ENCODE measurements around the gene ATG5. TPM values are rescaled to one million over a fixed set of nuclear protein-coding genes. Genes with fewer than 3 reads are reported as not detected.

Gene ATG5
- total RNA-seq, 1 experiment from 2014 or later = 51.4 TPM

GRCh38 chr6:106146852-106147351 is 178.7 kb downstream of the ATG5 start:
- intact Hi-C loops (cut with micrococcal nuclease; ENCODE audit: unreplicated experiment) = no loop called here
- in situ Hi-C loops (cut with HindIII; ENCODE audit: low pct_unique_long_range_greater_than_20kb, low sequenced_read_pairs) = no loop called here
- ChIA-PET POLR2A (no interaction called here), CTCF (no interaction called here)
- no peaks in the 10 kb centered on the region for H3K9me3 ChIP-seq (ENCODE audit: control insufficient read depth, insufficient read depth, low read depth, low read length)
- peaks cover 3% of the 10 kb centered on the region; the same call in 1 of the 2 replicates for H3K27me3 ChIP-seq (ENCODE audit: control insufficient read depth, insufficient read depth, low read length)
- DNase-seq (ENCODE audit: low read depth, low spot score) (no peak), ATAC-seq (no peak)
- no peak overlapping the region for H3K4me3 ChIP-seq (ENCODE audit: low read depth in 2 of 2, low read length in 2 of 2)
- H3K36me3 ChIP-seq (ENCODE audit: control insufficient read depth, insufficient read depth, low read length) = no peaks in the 10 kb centered on the region
- no peaks in the 10 kb centered on the region for H3K4me1 ChIP-seq (ENCODE audit: control insufficient read depth, insufficient read depth, low read length)
- no peak overlapping the region for H3K27ac ChIP-seq (ENCODE audit: low read length)
- no TSS peak for BruUV-seq (replicated peaks)
- TF ChIP-seq POLR2AphosphoS5 (IDR thresholded peaks at IDR 0.05; ENCODE audit: low read depth, low read length) = no peak
- TF ChIP-seq, protein P1, sequence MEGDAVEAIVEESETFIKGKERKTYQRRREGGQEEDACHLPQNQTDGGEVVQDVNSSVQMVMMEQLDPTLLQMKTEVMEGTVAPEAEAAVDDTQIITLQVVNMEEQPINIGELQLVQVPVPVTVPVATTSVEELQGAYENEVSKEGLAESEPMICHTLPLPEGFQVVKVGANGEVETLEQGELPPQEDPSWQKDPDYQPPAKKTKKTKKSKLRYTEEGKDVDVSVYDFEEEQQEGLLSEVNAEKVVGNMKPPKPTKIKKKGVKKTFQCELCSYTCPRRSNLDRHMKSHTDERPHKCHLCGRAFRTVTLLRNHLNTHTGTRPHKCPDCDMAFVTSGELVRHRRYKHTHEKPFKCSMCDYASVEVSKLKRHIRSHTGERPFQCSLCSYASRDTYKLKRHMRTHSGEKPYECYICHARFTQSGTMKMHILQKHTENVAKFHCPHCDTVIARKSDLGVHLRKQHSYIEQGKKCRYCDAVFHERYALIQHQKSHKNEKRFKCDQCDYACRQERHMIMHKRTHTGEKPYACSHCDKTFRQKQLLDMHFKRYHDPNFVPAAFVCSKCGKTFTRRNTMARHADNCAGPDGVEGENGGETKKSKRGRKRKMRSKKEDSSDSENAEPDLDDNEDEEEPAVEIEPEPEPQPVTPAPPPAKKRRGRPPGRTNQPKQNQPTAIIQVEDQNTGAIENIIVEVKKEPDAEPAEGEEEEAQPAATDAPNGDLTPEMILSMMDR (IDR thresholded peaks at IDR 0.05) = no peak
- TF ChIP-seq, protein P2, sequence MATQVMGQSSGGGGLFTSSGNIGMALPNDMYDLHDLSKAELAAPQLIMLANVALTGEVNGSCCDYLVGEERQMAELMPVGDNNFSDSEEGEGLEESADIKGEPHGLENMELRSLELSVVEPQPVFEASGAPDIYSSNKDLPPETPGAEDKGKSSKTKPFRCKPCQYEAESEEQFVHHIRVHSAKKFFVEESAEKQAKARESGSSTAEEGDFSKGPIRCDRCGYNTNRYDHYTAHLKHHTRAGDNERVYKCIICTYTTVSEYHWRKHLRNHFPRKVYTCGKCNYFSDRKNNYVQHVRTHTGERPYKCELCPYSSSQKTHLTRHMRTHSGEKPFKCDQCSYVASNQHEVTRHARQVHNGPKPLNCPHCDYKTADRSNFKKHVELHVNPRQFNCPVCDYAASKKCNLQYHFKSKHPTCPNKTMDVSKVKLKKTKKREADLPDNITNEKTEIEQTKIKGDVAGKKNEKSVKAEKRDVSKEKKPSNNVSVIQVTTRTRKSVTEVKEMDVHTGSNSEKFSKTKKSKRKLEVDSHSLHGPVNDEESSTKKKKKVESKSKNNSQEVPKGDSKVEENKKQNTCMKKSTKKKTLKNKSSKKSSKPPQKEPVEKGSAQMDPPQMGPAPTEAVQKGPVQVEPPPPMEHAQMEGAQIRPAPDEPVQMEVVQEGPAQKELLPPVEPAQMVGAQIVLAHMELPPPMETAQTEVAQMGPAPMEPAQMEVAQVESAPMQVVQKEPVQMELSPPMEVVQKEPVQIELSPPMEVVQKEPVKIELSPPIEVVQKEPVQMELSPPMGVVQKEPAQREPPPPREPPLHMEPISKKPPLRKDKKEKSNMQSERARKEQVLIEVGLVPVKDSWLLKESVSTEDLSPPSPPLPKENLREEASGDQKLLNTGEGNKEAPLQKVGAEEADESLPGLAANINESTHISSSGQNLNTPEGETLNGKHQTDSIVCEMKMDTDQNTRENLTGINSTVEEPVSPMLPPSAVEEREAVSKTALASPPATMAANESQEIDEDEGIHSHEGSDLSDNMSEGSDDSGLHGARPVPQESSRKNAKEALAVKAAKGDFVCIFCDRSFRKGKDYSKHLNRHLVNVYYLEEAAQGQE (IDR thresholded peaks at IDR 0.05; ENCODE audit: insufficient read depth in 1 of 2, low read depth in 2 of 2, low read length in 1 of 2) = no peak
- no peak for TF ChIP-seq TCF7L2 (IDR thresholded peaks at IDR 0.05; ENCODE audit: low read depth, low read length)
- TF ChIP-seq SIN3A (IDR thresholded peaks at IDR 0.05; ENCODE audit: borderline replicate concordance, insufficient read depth, low read depth, low read length) = no peak

- Histone ChIP-seq H3K36me3 (ENCODE audit: control insufficient read depth, insufficient read depth, low read length) (no peaks in the 10 kb centered on the region), H3K27ac (ENCODE audit: low read length) (no peak overlapping the region), H3K9me3 (ENCODE audit: control insufficient read depth, insufficient read depth, low read depth, low read length) (no peaks in the 10 kb centered on the region), H3K4me1 (ENCODE audit: control insufficient read depth, insufficient read depth, low read length) (no peaks in the 10 kb centered on the region), H3K27me3 (ENCODE audit: control insufficient read depth, insufficient read depth, low read length) (peaks cover 3% of the 10 kb centered on the region; the same call in 1 of the 2 replicates), H3K4me3 (ENCODE audit: low read depth in 2 of 2, low read length in 2 of 2) (no peak overlapping the region)
- no peak for DNase-seq (ENCODE audit: low read depth, low spot score)
- intact Hi-C loops (cut with micrococcal nuclease; ENCODE audit: unreplicated experiment) (no loop called here), in situ Hi-C loops (cut with HindIII; ENCODE audit: low pct_unique_long_range_greater_than_20kb, low sequenced_read_pairs) (no loop called here)
- BruUV-seq (replicated peaks) = no TSS peak
- ATAC-seq = no peak; the same call in 1 of the 2 replicates
- ChIA-PET CTCF (no interaction called here), POLR2A (interaction anchor here (0.5 kb wide), 1 partner anchor 865 kb away, joined by 4 read pairs; no protein-coding TSS in a partner anchor)
- TF ChIP-seq TCF7L2 (IDR thresholded peaks at IDR 0.05; ENCODE audit: low read depth, low read length) (no peak), SIN3A (IDR thresholded peaks at IDR 0.05; ENCODE audit: borderline replicate concordance, insufficient read depth, low read depth, low read length) (no peak)
- TF ChIP-seq, protein P2 (IDR thresholded peaks at IDR 0.05; ENCODE audit: insufficient read depth in 1 of 2, low read depth in 2 of 2, low read length in 1 of 2) = no peak
Observed at GRCh38 chr6:106145741-106146227, 179.8 kb downstream of the ATG5 start.

All from Panc1 (cell line).